Esophagus squamous epithelium (tissue), 4 donors: ENCODE results near the gene PDZK1.

ENCODE experiments used
- POLR2A ChIP-seq, 4 donors: fragments of 450-650 bp; IDR thresholded peaks; one replicate each; pipeline ENCODE4 v1.6.1; 2017; ENCODE audit warnings: antibody characterized with exemption in 4 of 4, mild to moderate bottlenecking in 4 of 4, moderate library complexity in 3 of 4
- TF ChIP-seq, protein P1 (sequence below), 6 experiments: fragments of 450-650 bp in 4 of 6; fragments of 200-600 bp in 2 of 6; sonication (generic) in 2 of 6; IDR thresholded peaks; one replicate each; pipeline ENCODE4 v1.5.1; 2016 to 2019; ENCODE audit warnings: antibody characterized with exemption in 6 of 6, mild to moderate bottlenecking in 4 of 6, moderate library complexity in 4 of 6

DNA sequence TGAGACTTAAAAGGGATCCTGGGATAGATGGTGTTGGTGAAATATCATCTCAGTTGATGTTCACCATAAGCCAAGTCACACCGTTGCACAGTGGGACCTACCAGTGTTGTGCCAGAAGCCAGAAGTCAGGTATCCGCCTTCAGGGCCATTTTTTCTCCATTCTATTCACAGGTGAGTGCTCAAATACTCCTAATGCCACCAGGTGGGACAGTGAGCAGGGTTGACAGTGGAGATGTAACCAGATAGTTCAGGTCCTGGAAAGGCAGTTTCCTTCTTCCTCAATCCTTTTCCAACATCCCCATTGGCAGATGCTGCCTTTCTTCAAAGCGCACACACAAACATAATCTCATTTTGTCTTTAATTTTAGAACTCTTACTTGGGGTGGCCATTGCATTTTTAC, 23.7 kb upstream of the PDZK1 start:
- TF ChIP-seq, protein P1, sequence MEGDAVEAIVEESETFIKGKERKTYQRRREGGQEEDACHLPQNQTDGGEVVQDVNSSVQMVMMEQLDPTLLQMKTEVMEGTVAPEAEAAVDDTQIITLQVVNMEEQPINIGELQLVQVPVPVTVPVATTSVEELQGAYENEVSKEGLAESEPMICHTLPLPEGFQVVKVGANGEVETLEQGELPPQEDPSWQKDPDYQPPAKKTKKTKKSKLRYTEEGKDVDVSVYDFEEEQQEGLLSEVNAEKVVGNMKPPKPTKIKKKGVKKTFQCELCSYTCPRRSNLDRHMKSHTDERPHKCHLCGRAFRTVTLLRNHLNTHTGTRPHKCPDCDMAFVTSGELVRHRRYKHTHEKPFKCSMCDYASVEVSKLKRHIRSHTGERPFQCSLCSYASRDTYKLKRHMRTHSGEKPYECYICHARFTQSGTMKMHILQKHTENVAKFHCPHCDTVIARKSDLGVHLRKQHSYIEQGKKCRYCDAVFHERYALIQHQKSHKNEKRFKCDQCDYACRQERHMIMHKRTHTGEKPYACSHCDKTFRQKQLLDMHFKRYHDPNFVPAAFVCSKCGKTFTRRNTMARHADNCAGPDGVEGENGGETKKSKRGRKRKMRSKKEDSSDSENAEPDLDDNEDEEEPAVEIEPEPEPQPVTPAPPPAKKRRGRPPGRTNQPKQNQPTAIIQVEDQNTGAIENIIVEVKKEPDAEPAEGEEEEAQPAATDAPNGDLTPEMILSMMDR (IDR thresholded peaks at IDR 0.05) = no peak
- no peak for TF ChIP-seq POLR2A (IDR thresholded peaks at IDR 0.05)
